Measurements from ENCODE around the gene FTSJ1.

- TF ChIP-seq, protein P1, sequence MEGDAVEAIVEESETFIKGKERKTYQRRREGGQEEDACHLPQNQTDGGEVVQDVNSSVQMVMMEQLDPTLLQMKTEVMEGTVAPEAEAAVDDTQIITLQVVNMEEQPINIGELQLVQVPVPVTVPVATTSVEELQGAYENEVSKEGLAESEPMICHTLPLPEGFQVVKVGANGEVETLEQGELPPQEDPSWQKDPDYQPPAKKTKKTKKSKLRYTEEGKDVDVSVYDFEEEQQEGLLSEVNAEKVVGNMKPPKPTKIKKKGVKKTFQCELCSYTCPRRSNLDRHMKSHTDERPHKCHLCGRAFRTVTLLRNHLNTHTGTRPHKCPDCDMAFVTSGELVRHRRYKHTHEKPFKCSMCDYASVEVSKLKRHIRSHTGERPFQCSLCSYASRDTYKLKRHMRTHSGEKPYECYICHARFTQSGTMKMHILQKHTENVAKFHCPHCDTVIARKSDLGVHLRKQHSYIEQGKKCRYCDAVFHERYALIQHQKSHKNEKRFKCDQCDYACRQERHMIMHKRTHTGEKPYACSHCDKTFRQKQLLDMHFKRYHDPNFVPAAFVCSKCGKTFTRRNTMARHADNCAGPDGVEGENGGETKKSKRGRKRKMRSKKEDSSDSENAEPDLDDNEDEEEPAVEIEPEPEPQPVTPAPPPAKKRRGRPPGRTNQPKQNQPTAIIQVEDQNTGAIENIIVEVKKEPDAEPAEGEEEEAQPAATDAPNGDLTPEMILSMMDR (IDR thresholded peaks at IDR 0.05) = no peak
- TF ChIP-seq POLR2A (IDR thresholded peaks at IDR 0.05) = no peak
These were observed 13.3 kb downstream of the FTSJ1 start for GRCh38 chrX:48489296-48489695.
